ENCODE measurements around the gene RALGAPA1. TPM values are rescaled to one million over a fixed set of nuclear protein-coding genes. Genes with fewer than 3 reads are reported as not detected.

RALGAPA1 gene
- total RNA-seq, 1 experiment from 2014 or later, result 28.2 TPM

- H3K9me3 Mint-ChIP-seq (ENCODE audit: low read depth, unreplicated experiment), result no peaks in the 10 kb centered on the region
- H3K27me3 Mint-ChIP-seq (ENCODE audit: unreplicated experiment), result no peaks in the 10 kb centered on the region
- H3K36me3 Mint-ChIP-seq (ENCODE audit: insufficient read depth, unreplicated experiment), result no peaks in the 10 kb centered on the region
- no peaks in the 10 kb centered on the region for H3K4me1 Mint-ChIP-seq (ENCODE audit: low read depth, unreplicated experiment)
- intact Hi-C loops (cut with micrococcal nuclease; ENCODE audit: unreplicated experiment), result no loop called here
- CTCF ChIA-PET, result no interaction called here
- DNase-seq, result no peak
- no peak overlapping the region for H3K4me3 Mint-ChIP-seq (ENCODE audit: low read depth, unreplicated experiment)
- H3K27ac Mint-ChIP-seq (ENCODE audit: unreplicated experiment), result no peak overlapping the region
- TF ChIP-seq CTCF (IDR thresholded peaks at IDR 0.05; ENCODE audit: unreplicated experiment), result no peak
- no TSS peak for BruUV-seq (replicated peaks)
Observed at GRCh38 chr14:35766700-35767082, 42.4 kb downstream of the RALGAPA1 start.

GRCh38 chr14:35766036-35766699 is 42.9 kb downstream of the RALGAPA1 start:
- H3K36me3 Mint-ChIP-seq (ENCODE audit: insufficient read depth, unreplicated experiment), result no peaks in the 10 kb centered on the region
- CTCF ChIA-PET, result no interaction called here
- intact Hi-C loops (cut with micrococcal nuclease; ENCODE audit: unreplicated experiment), result no loop called here
- no peaks in the 10 kb centered on the region for H3K27me3 Mint-ChIP-seq (ENCODE audit: unreplicated experiment)
- TF ChIP-seq CTCF (IDR thresholded peaks at IDR 0.05; ENCODE audit: unreplicated experiment), result no peak
- H3K4me3 Mint-ChIP-seq (ENCODE audit: low read depth, unreplicated experiment), result no peak overlapping the region
- no peaks in the 10 kb centered on the region for H3K4me1 Mint-ChIP-seq (ENCODE audit: low read depth, unreplicated experiment)
- H3K27ac Mint-ChIP-seq (ENCODE audit: unreplicated experiment), result no peak overlapping the region
- no peaks in the 10 kb centered on the region for H3K9me3 Mint-ChIP-seq (ENCODE audit: low read depth, unreplicated experiment)
- no TSS peak for BruUV-seq (replicated peaks)
- DNase-seq, result no peak

- no peak for TF ChIP-seq CTCF (IDR thresholded peaks at IDR 0.05; ENCODE audit: unreplicated experiment)
- Mint-ChIP-seq H3K27me3 (ENCODE audit: unreplicated experiment) (no peaks in the 10 kb centered on the region), H3K4me3 (ENCODE audit: low read depth, unreplicated experiment) (no peak overlapping the region), H3K36me3 (ENCODE audit: insufficient read depth, unreplicated experiment) (no peaks in the 10 kb centered on the region), H3K4me1 (ENCODE audit: low read depth, unreplicated experiment) (no peaks in the 10 kb centered on the region), H3K9me3 (ENCODE audit: low read depth, unreplicated experiment) (no peaks in the 10 kb centered on the region), H3K27ac (ENCODE audit: unreplicated experiment) (no peak overlapping the region)
- no TSS peak for BruUV-seq (replicated peaks)
- CTCF ChIA-PET, result no interaction called here
- no peak for DNase-seq
- intact Hi-C loops (cut with micrococcal nuclease; ENCODE audit: unreplicated experiment), result no loop called here
Observed at GRCh38 chr14:35761922-35762321, 47.2 kb downstream of the RALGAPA1 start.

- intact Hi-C loops (cut with micrococcal nuclease; ENCODE audit: unreplicated experiment), result no loop called here
- Mint-ChIP-seq H3K36me3 (ENCODE audit: insufficient read depth, unreplicated experiment) (no peaks in the 10 kb centered on the region), H3K27ac (ENCODE audit: unreplicated experiment) (no peak overlapping the region), H3K4me1 (ENCODE audit: low read depth, unreplicated experiment) (no peaks in the 10 kb centered on the region), H3K9me3 (ENCODE audit: low read depth, unreplicated experiment) (no peaks in the 10 kb centered on the region), H3K4me3 (ENCODE audit: low read depth, unreplicated experiment) (no peak overlapping the region), H3K27me3 (ENCODE audit: unreplicated experiment) (no peaks in the 10 kb centered on the region)
- no peak for TF ChIP-seq CTCF (IDR thresholded peaks at IDR 0.05; ENCODE audit: unreplicated experiment)
- CTCF ChIA-PET, result interaction anchor here (0.7 kb wide), 1 partner anchor 369 kb away, joined by 3 read pairs; no protein-coding TSS in a partner anchor
- BruUV-seq (replicated peaks), result no TSS peak
- DNase-seq, result no peak
Observed at GRCh38 chr14:35760143-35760542, 49.0 kb downstream of the RALGAPA1 start.
